Endothelial cell of umbilical vein (primary cell): ENCODE results near the gene PHAF1. TPM values are rescaled to one million over a fixed set of nuclear protein-coding genes. Genes with fewer than 3 reads are reported as not detected.

Experiments
- BruUV-seq: library from RNA; stranded (reverse); fragments of 400-500 nt; replicated peaks from 2 replicates; lab custom pipeline; 2021; lab: Mats Ljungman, UMichigan
- CTCF ChIA-PET: fragments of 300-600, 350-600 bp; sonication (Branson Sonifier 250); formaldehyde crosslinking; loops from one replicate; lab custom pipeline; 2021; ENCODE audit warnings: antibody characterized with exemption, inconsistent platforms; lab: Charles Lee
- POLR2A ChIA-PET: fragments of 300-600, 350-600 bp; sonication (Branson Sonifier 250); formaldehyde crosslinking; loops from one replicate; lab custom pipeline; 2021; ENCODE audit warnings: antibody characterized with exemption, inconsistent platforms; lab: Charles Lee
- DNase-seq: peaks from one replicate; pipeline ENCODE4 v3.0.0-alpha.2; 2011; ENCODE audit warnings: low read depth, low spot score
- FAIRE-seq: peaks from 2 replicates; lab custom pipeline; 2011; peaks lifted over from hg19 to GRCh38; lab: Jason Lieb, UNC
- H2AFZ ChIP-seq: 2 replicates; pipeline ENCODE4 v1.6.0; 2012; ENCODE audit warnings: low read depth, low read length, control low read depth, inconsistent platforms
- H3K27ac ChIP-seq: 2 replicates; pipeline ENCODE4 v1.5.1; 2011; ENCODE audit warnings: low read depth, mild to moderate bottlenecking, control low read depth, low read length, moderate library complexity; ENCODE audit not compliant: insufficient read depth
- H3K27me3 ChIP-seq, 2 experiments: 2 replicates each; pipeline versions ENCODE4 v1.6.0 to v1.6.1; 2011; ENCODE audit warnings: low read length in 2 of 2, mixed read lengths in 1 of 2; ENCODE audit not compliant: control insufficient read depth in 2 of 2, insufficient read depth in 2 of 2
- H3K36me3 ChIP-seq, 2 experiments: 2 replicates in 1 of 2; 3 replicates in 1 of 2; pipeline ENCODE4 v1.5.1; 2011; ENCODE audit warnings: low read length in 2 of 2, mild to moderate bottlenecking in 1 of 2, moderate library complexity in 1 of 2; ENCODE audit not compliant: control insufficient read depth in 2 of 2, insufficient read depth in 2 of 2; ENCODE audit errors: extremely low read depth in 1 of 2
- H3K4me1 ChIP-seq: 3 replicates; pipeline ENCODE4 v1.5.1; 2011; ENCODE audit warnings: mild to moderate bottlenecking, low read length; ENCODE audit not compliant: control insufficient read depth, insufficient read depth; ENCODE audit errors: extremely low read depth
- H3K4me2 ChIP-seq: 2 replicates; pipeline ENCODE4 v1.6.1; 2011; ENCODE audit warnings: low read length, control low read depth, mixed read lengths; ENCODE audit not compliant: insufficient read depth
- H3K4me3 ChIP-seq, 3 experiments: fragments of 200-600 bp in 1 of 3; sonication (generic), shearing (Covaris generic) in 1 of 3; replicated peaks in 1 of 3; 2 replicates each; pipeline ENCODE4 v1.5.1; 2011 to 2016; ENCODE audit warnings: control low read depth in 3 of 3, low read length in 3 of 3, mild to moderate bottlenecking in 2 of 3, inconsistent platforms in 1 of 3, low read depth in 1 of 3, moderate library complexity in 1 of 3; ENCODE audit not compliant: insufficient read depth in 1 of 3
- H3K79me2 ChIP-seq: 2 replicates; pipeline ENCODE4 v1.6.0; 2012; ENCODE audit warnings: low read length, inconsistent platforms; ENCODE audit not compliant: control insufficient read depth, insufficient read depth
- H3K9ac ChIP-seq: replicated peaks from 2 replicates; pipeline ENCODE3; 2011; ENCODE audit warnings: low read length, control low read depth; ENCODE audit not compliant: insufficient read depth; ENCODE audit errors: extremely low read depth
- H3K9me1 ChIP-seq: replicated peaks from 3 replicates; pipeline ENCODE4 v1.6.0; 2011; ENCODE audit warnings: mild to moderate bottlenecking, low read length; ENCODE audit not compliant: control insufficient read depth, insufficient read depth; ENCODE audit errors: extremely low read depth
- H3K9me3 ChIP-seq: replicated peaks from 2 replicates; pipeline ENCODE4 v1.5.1; 2012; ENCODE audit warnings: low read length, inconsistent platforms; ENCODE audit not compliant: control insufficient read depth, insufficient read depth
- H4K20me1 ChIP-seq: replicated peaks from 2 replicates; pipeline ENCODE3; 2011; ENCODE audit warnings: mild to moderate bottlenecking, low read length; ENCODE audit not compliant: control insufficient read depth, insufficient read depth; ENCODE audit errors: extremely low read depth
- CTCF ChIP-seq, 2 donors: IDR thresholded peaks; 1 replicate in 1 of 2; 2 replicates in 1 of 2; pipeline ENCODE4 v1.5.1; 2011; ENCODE audit warnings: low read length in 2 of 2, mild to moderate bottlenecking in 2 of 2, moderate library complexity in 2 of 2, control low read depth in 1 of 2, inconsistent platforms in 1 of 2, low read depth in 1 of 2; ENCODE audit not compliant: insufficient read depth in 1 of 2; ENCODE audit errors: extremely low read depth in 1 of 2
- EZH2 ChIP-seq: IDR thresholded peaks from 2 replicates; pipeline ENCODE4 v1.6.1; 2012; ENCODE audit warnings: borderline replicate concordance, low read depth, mild to moderate bottlenecking, moderate library complexity, low read length, inconsistent platforms; ENCODE audit not compliant: severe bottlenecking
- GATA2 ChIP-seq: IDR thresholded peaks from 2 replicates; pipeline ENCODE4 v1.7.0; 2011; ENCODE audit warnings: low read depth, mild to moderate bottlenecking, moderate library complexity, mixed read lengths, low read length; ENCODE audit not compliant: insufficient read length, insufficient read depth
- JUN ChIP-seq: IDR thresholded peaks from 2 replicates; pipeline ENCODE4 v1.6.1; 2011; ENCODE audit warnings: borderline replicate concordance, low read depth; ENCODE audit not compliant: insufficient read length, insufficient read depth
- MYC ChIP-seq: IDR thresholded peaks from one replicate; pipeline ENCODE4 v1.6.1; 2011; ENCODE audit warnings: mild to moderate bottlenecking, low read depth, low read length
- POLR2A ChIP-seq: IDR thresholded peaks from 2 replicates; pipeline ENCODE4 v1.6.1; 2012; ENCODE audit warnings: low read depth, mild to moderate bottlenecking, control low read depth, low read length
- POLR2AphosphoS5 ChIP-seq: IDR thresholded peaks from 2 replicates; pipeline ENCODE4 v1.6.1; 2012; ENCODE audit warnings: low read depth, mild to moderate bottlenecking, control low read depth, low read length, moderate library complexity; ENCODE audit not compliant: insufficient read depth
- dilution Hi-C: fragments of 300-500 bp; cut with MboI; formaldehyde crosslinking; loops from one replicate; pipeline ENCODE4 v1.15.0; 2019; ENCODE audit warnings: low sequenced_read_pairs; ENCODE audit not compliant: extremely low pct_ligation_motif_present
- intact Hi-C: fragments of 100-400 bp; cut with micrococcal nuclease; formaldehyde crosslinking; loops from one replicate; pipeline ENCODE4 v1.10.0; 2022
- polyA plus RNA-seq, 4 experiments: library from polyadenylated mRNA; depleted of rRNA in 3 of 4; stranded (reverse) in 3 of 4; unstranded in 1 of 4; fragments of >200 nt; gene quantifications; 2 replicates each; pipeline versions ENCODE4 v1.2.1 to v1.2.3, GENCODE V29; 2011 to 2012; ENCODE audit warnings: missing spikeins in 1 of 4
- total RNA-seq: library from RNA; stranded (reverse); gene quantifications from 2 replicates; pipeline ENCODE4 v1.2.3, GENCODE V29; 2021
- TF ChIP-seq, protein P1 (sequence below): IDR thresholded peaks from 2 replicates; pipeline ENCODE4 v1.6.1; 2011; ENCODE audit not compliant: insufficient read depth, insufficient read length

The PHAF1 gene
- total and polyA plus RNA-seq, 2 donors (not counting 3 experiments of a cell fraction or from before 2014, with no cell fraction given): 18.5 to 21.9 TPM

DNA sequence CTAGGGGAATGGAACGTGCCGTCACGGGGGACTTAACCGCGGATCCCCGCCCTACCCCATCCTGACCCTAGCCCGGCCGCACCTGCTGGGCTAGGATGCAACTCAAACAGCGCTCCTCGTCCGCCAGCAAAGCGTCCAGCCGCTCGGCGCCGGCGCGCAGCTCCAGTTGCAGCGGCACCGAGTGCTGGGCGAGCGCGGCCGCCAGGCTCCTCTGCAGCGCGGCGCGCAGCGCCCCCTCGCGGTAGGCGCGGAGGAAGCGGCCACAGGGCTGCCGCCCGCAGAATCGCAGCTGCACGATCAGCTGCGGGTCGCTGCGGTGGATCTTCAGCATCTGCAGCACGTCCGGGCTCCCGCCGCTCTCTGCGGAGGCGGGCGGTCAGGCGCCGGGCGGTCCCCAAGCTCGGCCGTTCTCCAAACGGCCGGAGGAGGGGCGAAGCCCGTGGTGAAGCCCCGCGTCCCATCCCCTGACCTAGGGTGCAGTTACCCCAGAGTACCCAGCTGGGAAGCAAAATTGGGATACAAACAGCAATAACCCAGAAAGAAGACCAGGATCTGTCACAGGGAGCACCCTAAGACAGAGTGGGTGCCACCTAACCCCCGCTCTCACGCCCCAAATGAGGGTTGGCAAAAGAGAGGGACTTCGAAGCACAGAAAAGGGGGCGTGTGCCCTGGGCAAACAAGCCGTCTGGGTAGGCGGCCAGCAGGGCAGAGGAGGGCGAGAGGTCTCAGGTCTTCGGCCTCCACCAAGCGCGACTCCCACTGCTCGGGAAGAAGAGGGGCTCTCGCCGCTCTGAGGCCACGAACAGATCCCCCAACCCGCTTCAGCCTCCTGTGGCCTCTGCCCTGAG is 45.8 kb downstream of the PHAF1 start:
- ChIA-PET CTCF (interaction anchor here (0.6 to 8.2 kb wide), 66 partner anchors 9 to 325 kb away, joined by 3 to 302 read pairs (median 7); partner anchors contain the start of genes CDH16, CES3, CES4A and CIAO2B), POLR2A (interaction anchor here (1.2 kb wide), 1 partner anchor 137 kb away, joined by 12 read pairs; no protein-coding TSS in a partner anchor)
- Histone ChIP-seq H3K27me3 (peaks cover 2% of the 10 kb centered on the region in 2 experiments), H3K79me2 (no peaks in the 10 kb centered on the region), H3K9ac (no peak overlapping the region), H3K4me3 (peak overlapping the region in 1 of 3 experiments; percentile 15), H3K36me3 (no peaks in the 10 kb centered on the region), H3K9me3 (no peaks in the 10 kb centered on the region), H3K9me1 (no peaks in the 10 kb centered on the region), H3K4me1 (peaks cover 4% of the 10 kb centered on the region), H4K20me1 (no peaks in the 10 kb centered on the region), H3K4me2 (peak overlapping the region; percentile 44), H3K27ac (no peak overlapping the region), H2AFZ (no peak overlapping the region)
- DNase-seq (peak; percentile 60), FAIRE-seq (peak; percentile 86)
- dilution Hi-C loops: no loop called here
- no TSS peak for BruUV-seq
- TF ChIP-seq JUN (no peak), MYC (no peak), GATA2 (no peak), CTCF (IDR thresholded peaks at IDR 0.05; ENCODE audit: extremely low read depth in 1 of 2, insufficient read depth in 1 of 2, low read depth in 1 of 2, low read length in 2 of 2) (peak; percentile 89 to 96), POLR2AphosphoS5 (peak; percentile 48), POLR2A (peak; percentile 24), EZH2 (peak; percentile 62)
- TF ChIP-seq, protein P1, sequence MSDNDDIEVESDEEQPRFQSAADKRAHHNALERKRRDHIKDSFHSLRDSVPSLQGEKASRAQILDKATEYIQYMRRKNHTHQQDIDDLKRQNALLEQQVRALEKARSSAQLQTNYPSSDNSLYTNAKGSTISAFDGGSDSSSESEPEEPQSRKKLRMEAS: no peak
- intact Hi-C loops: loop anchor here (1.0 kb wide), 3 partner anchors 51 to 178 kb away; no protein-coding TSS in a partner anchor
